K562 (cell line): ENCODE data around the gene ADAM10. TPM values are rescaled to one million over a fixed set of nuclear protein-coding genes. Genes with fewer than 3 reads are reported as not detected.

Source experiments
- ATAC-seq: fragments of 200-7000 bp; cut with Tn5 transposase; 3 replicates; pipeline ENCODE4 v1.9.1; 2020; ENCODE audit warnings: moderate library complexity
- BruUV-seq: library from RNA; stranded (reverse); fragments of 400-500 nt; replicated peaks from 2 replicates; lab custom pipeline; 2021; lab: Mats Ljungman, UMichigan
- CTCF ChIA-PET: fragments of 300-600 bp; formaldehyde crosslinking; extraction: SDS; loops from one replicate; lab custom pipeline; 2021; ENCODE audit warnings: low intra/inter-chr PET ratio; lab: Yijun Ruan, JAX
- POLR2A ChIA-PET: fragments of 300-600, 350-650 bp; sonication (Branson Sonifier 250); formaldehyde crosslinking; extraction: SDS; loops from one replicate; lab custom pipeline; 2021; ENCODE audit warnings: antibody characterized with exemption, inconsistent platforms; lab: Yijun Ruan, JAX
- DNase-seq, 4 experiments: peaks; one replicate each; pipeline versions ENCODE4 v3.0.0 to v3.0.0-alpha.2; 2011 to 2018; ENCODE audit warnings: low spot score in 3 of 4, mixed read lengths in 3 of 4; ENCODE audit errors: extremely low read depth in 1 of 4
- FAIRE-seq: peaks from 2 replicates; lab custom pipeline; 2011; peaks lifted over from hg19 to GRCh38; lab: Jason Lieb, UNC
- H2AFZ ChIP-seq: 2 replicates; pipeline ENCODE4 v1.6.0; 2011; ENCODE audit warnings: low read depth, low read length, control low read depth, inconsistent platforms
- H3K27ac ChIP-seq: fragments of 200-600 bp; 3 replicates; pipeline ENCODE4 v1.8.0; 2011; ENCODE audit warnings: low read depth, mild to moderate bottlenecking, control low read depth, inconsistent platforms, low read length, moderate library complexity, mixed read lengths; ENCODE audit errors: extremely low read depth
- H3K27me3 ChIP-seq, 2 experiments: fragments of 300-600 bp in 1 of 2; 2 replicates in 1 of 2; 3 replicates in 1 of 2; pipeline versions ENCODE4 v1.6.0 to v1.8.0; 2011; ENCODE audit warnings: inconsistent platforms in 2 of 2, low read length in 2 of 2, mild to moderate bottlenecking in 1 of 2, mixed read lengths in 1 of 2, moderate library complexity in 1 of 2; ENCODE audit not compliant: control insufficient read depth in 2 of 2, insufficient read depth in 2 of 2
- H3K36me3 ChIP-seq: fragments of 300-600 bp; 3 replicates; pipeline ENCODE4 v1.8.0; 2011; ENCODE audit warnings: mild to moderate bottlenecking, low read length, inconsistent platforms; ENCODE audit not compliant: control insufficient read depth, insufficient read depth
- H3K4me1 ChIP-seq, 2 experiments: fragments of 200-600 bp in 1 of 2; replicated peaks in 1 of 2; 2 replicates in 1 of 2; 3 replicates in 1 of 2; pipeline versions ENCODE4 v1.5.1 to v1.8.0; 2011; ENCODE audit warnings: inconsistent platforms in 2 of 2, low read length in 2 of 2, mild to moderate bottlenecking in 1 of 2, mixed read lengths in 1 of 2, moderate library complexity in 1 of 2; ENCODE audit not compliant: control insufficient read depth in 2 of 2, insufficient read depth in 2 of 2
- H3K4me2 ChIP-seq: 2 replicates; pipeline ENCODE4 v1.6.1; 2011; ENCODE audit warnings: low read length, control low read depth, inconsistent platforms, mixed read lengths; ENCODE audit not compliant: insufficient read depth
- H3K4me3 ChIP-seq: fragments of 200-600 bp; sonication (generic), shearing (Covaris generic); 2 replicates; pipeline ENCODE4 v1.5.1; 2016; ENCODE audit warnings: control low read depth, inconsistent platforms
- H3K79me2 ChIP-seq: fragments of 200-600 bp; 3 replicates; pipeline ENCODE4 v1.8.0; 2011; ENCODE audit warnings: low read length, inconsistent platforms; ENCODE audit not compliant: control insufficient read depth, insufficient read depth
- H3K9ac ChIP-seq, 2 experiments: 2 replicates each; pipeline versions ENCODE4 v1.6.0 to v1.6.1; 2011; ENCODE audit warnings: low read depth in 2 of 2, low read length in 2 of 2, control low read depth in 1 of 2, inconsistent platforms in 1 of 2, mild to moderate bottlenecking in 1 of 2, mixed read lengths in 1 of 2; ENCODE audit not compliant: insufficient read depth in 1 of 2
- H3K9me1 ChIP-seq: one replicate; pipeline ENCODE4 v1.6.0; 2011; ENCODE audit warnings: inconsistent platforms, mild to moderate bottlenecking, low read length, moderate library complexity; ENCODE audit not compliant: control insufficient read depth, insufficient read depth
- H3K9me3 ChIP-seq: replicated peaks from 2 replicates; pipeline ENCODE4 v1.5.1; 2011; ENCODE audit warnings: low read depth, low read length, inconsistent platforms; ENCODE audit not compliant: control insufficient read depth, insufficient read depth
- H4K20me1 ChIP-seq: replicated peaks from 2 replicates; pipeline ENCODE4 v1.6.1; 2011; ENCODE audit warnings: low read length, inconsistent platforms, mixed read lengths; ENCODE audit not compliant: control insufficient read depth, insufficient read depth
- FOXM1 ChIP-seq, 2 experiments: fragments of 450-650 bp in 1 of 2; sonication (generic) in 1 of 2; formaldehyde crosslinking in 1 of 2; IDR thresholded peaks; 2 replicates each; pipeline versions ENCODE4 v1.6.1 to v1.9.0; 2017 to 2022; ENCODE audit warnings: low read depth in 2 of 2, mild to moderate bottlenecking in 2 of 2, missing genetic modification reagents in 1 of 2, moderate library complexity in 1 of 2
- GTF2F1 ChIP-seq: IDR thresholded peaks from 2 replicates; pipeline ENCODE4 v1.6.1; 2011; ENCODE audit warnings: low read depth, low read length, improper control_type of control experiment
- HMBOX1 ChIP-seq: sonication (generic); IDR thresholded peaks from 2 replicates; pipeline ENCODE4 v1.6.1; 2016
- SMARCC2 ChIP-seq: fragments of 450-650 bp; IDR thresholded peaks from 2 replicates; pipeline ENCODE4 v1.6.1; 2017; ENCODE audit warnings: antibody characterized with exemption, moderate library complexity, mild to moderate bottlenecking, low read depth
- SP1 ChIP-seq: sonication (generic); formaldehyde crosslinking; IDR thresholded peaks from 2 replicates; pipeline ENCODE4 v1.8.1; 2022; ENCODE audit warnings: mild to moderate bottlenecking, missing genetic modification reagents
- ZNF592 ChIP-seq: fragments of 450-650 bp; IDR thresholded peaks from 2 replicates; pipeline ENCODE4 v1.6.1; 2017; ENCODE audit warnings: antibody characterized with exemption, mild to moderate bottlenecking
- ZNF639 ChIP-seq, 2 experiments: fragments of 200-800 bp in 1 of 2; sonication (Bioruptor generic) in 1 of 2; sonication (generic) in 1 of 2; formaldehyde crosslinking in 1 of 2; IDR thresholded peaks in 1 of 2; conservative IDR thresholded peaks in 1 of 2; 2 replicates each; pipeline versions ENCODE4 v1.5.0 to v1.6.1; 2016 to 2020; ENCODE audit warnings: missing compliant biosample characterization in 1 of 2, missing genetic modification characterization in 1 of 2, missing genetic modification reagents in 1 of 2
- ZNF644 ChIP-seq: fragments of 200-800 bp; sonication (Bioruptor generic); IDR thresholded peaks from 2 replicates; pipeline ENCODE4 v1.6.1; 2016; ENCODE audit warnings: low read depth, missing genetic modification characterization, missing compliant biosample characterization
- WGBS: fragments of 100-300 bp; shearing (Covaris generic); methylation state at CpG from one replicate; pipeline ENCODE4 v1.1.6; 2016; ENCODE audit warnings: low coverage, mixed read lengths; ENCODE audit not compliant: insufficient coverage; ENCODE audit errors: missing lambda C conversion rate; 5-methylcytosine and 5-hydroxymethylcytosine counted together
- in situ Hi-C: fragments of 300-500 bp; cut with MboI; formaldehyde crosslinking; loops from 4 replicates; pipeline ENCODE4 v1.15.0; 2018; ENCODE audit warnings: inconsistent platforms, mixed read lengths
- intact Hi-C: fragments of 100-400 bp; cut with micrococcal nuclease; formaldehyde crosslinking; loops from 2 replicates; pipeline ENCODE4 v1.14.2; 2022
- polyA plus RNA-seq, 8 experiments: library from polyadenylated mRNA; depleted of rRNA in 4 of 8; stranded (reverse) in 5 of 8; unstranded in 3 of 8; fragments of >200 nt; fragmentation: Nextera tagmentation in 2 of 8; fragmentation: Illumina TruSeq in 1 of 8; extraction: Ambion mirVana in 2 of 8; extraction: Trizol in 1 of 8; gene quantifications; 2 replicates each; pipeline versions ENCODE4 v1.2.1 to v1.2.3, GENCODE V29; 2011 to 2014; ENCODE audit warnings: inconsistent platforms in 1 of 8, missing spikeins in 1 of 8
- total RNA-seq, 7 experiments: library from RNA; depleted of rRNA in 6 of 7; stranded (reverse); fragments of >200 nt in 6 of 7; fragmentation: Illumina TruSeq in 2 of 7; extraction: Trizol in 2 of 7; gene quantifications; 2 replicates each; pipeline versions ENCODE4 v1.2.1 to v1.2.3, GENCODE V29; 2011 to 2021; ENCODE audit warnings: low replicate concordance in 1 of 7

The ADAM10 gene
- total and polyA plus RNA-seq, 9 of the 15 experiments (the other 6 are each of a cell fraction or from before 2014, with no cell fraction given): 11.9 to 152 (median 57.3) TPM

GRCh38 chr15:58551764-58552504 is 197.6 kb downstream of the ADAM10 start (continued):
- TF ChIP-seq ZNF644 (no peak; the same call in 1 of the 2 replicates), HMBOX1 (peak; percentile 80), ZNF639 (CRISPR knock-in tag; conservative IDR thresholded peaks at IDR 0.05 in 1 of 2, IDR thresholded peaks at IDR 0.05 in 1 of 2) (peak in 1 of 2 experiments; percentile 54; a peak in 1 of 4 replicates)

- CTCF ChIA-PET: no interaction called here
- BruUV-seq: no TSS peak
- Histone ChIP-seq H3K4me3 (no peak overlapping the region), H3K4me1 (peaks cover 37 to 50% of the 10 kb centered on the region in 2 experiments), H3K9ac (no peak overlapping the region; a peak in 1 of 4 replicates), H4K20me1 (no peaks in the 10 kb centered on the region), H3K9me1 (no peaks in the 10 kb centered on the region), H3K27ac (peak overlapping the region; percentile 75), H3K4me2 (peak overlapping the region; percentile 65), H3K79me2 (no peaks in the 10 kb centered on the region), H2AFZ (peak overlapping the region; percentile 99), H3K9me3 (no peaks in the 10 kb centered on the region), H3K36me3 (no peaks in the 10 kb centered on the region), H3K27me3 (no peaks in the 10 kb centered on the region)
- in situ Hi-C loops (no loop called here), intact Hi-C loops (no loop called here)
- ATAC-seq (no peak; the same call in 2 of the 3 replicates), FAIRE-seq (no peak), DNase-seq (no peak)
- POLR2A ChIA-PET: no interaction called here
- WGBS: 36% methylated on average over 10 of the region's 10 CpGs
- no peak for TF ChIP-seq SMARCC2
- 0 out of 2 replicates have a peak, but pooled peaks have one; percentile 32 for TF ChIP-seq ZNF592
- TF ChIP-seq GTF2F1: no peak
- 0 out of 2 replicates have a peak, but pooled peaks have one; percentile 24 for TF ChIP-seq FOXM1 (IDR thresholded peaks at IDR 0.05; ENCODE audit: low read depth)
- no peak for TF ChIP-seq FOXM1 (CRISPR knock-in tag; IDR thresholded peaks at IDR 0.05; ENCODE audit: low read depth)
- TF ChIP-seq SP1 (CRISPR knock-in tag): peak; percentile 27; the same call in 1 of the 2 replicates
Observed at GRCh38 chr15:58551084-58551763, 198.3 kb downstream of the ADAM10 start.
